Erythroblast (primary cell): ENCODE data around the gene CD33.

Experiments
- GATA1 ChIP-seq: IDR thresholded peaks from 2 replicates; pipeline ENCODE4 v1.6.1; 2011; ENCODE audit warnings: low read depth, mild to moderate bottlenecking, control low read depth, low read length, moderate library complexity
- POLR2A ChIP-seq: IDR thresholded peaks from 2 replicates; pipeline ENCODE4 v1.6.1; 2011; ENCODE audit warnings: mild to moderate bottlenecking, low read length

DNA sequence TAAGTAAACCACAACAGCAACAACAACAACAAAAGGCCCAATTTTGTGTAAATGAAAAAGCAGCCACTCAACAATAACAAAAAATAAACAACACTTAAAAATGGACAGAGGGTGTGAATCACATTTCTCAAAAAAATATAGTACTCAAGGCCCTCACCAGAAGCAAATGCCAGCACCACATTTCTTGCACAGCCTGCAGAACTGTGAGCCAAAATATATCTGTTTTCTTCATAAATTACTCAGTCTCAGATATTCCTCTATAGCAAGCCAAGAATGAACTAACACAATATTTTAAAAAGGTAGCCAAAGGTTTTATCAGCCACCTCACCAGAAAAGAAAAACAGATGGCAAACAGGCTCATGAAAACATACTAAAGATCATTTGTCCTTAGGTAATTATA, 3.9 kb upstream of the CD33 start:
- TF ChIP-seq POLR2A (no peak), GATA1 (no peak)
